Fibroblast of the aortic adventitia (primary cell): Measurements from ENCODE around the gene KISS1. TPM values are rescaled to one million over a fixed set of nuclear protein-coding genes. Genes with fewer than 3 reads are reported as not detected.

Source experiments
- DNase-seq: peaks from one replicate; pipeline ENCODE4 v3.0.0-alpha.2; 2010; ENCODE audit warnings: low read depth
- H3K4me3 ChIP-seq: 2 replicates; pipeline ENCODE4 v1.5.1; 2011; ENCODE audit warnings: low read depth, mild to moderate bottlenecking, control low read depth, low read length, moderate library complexity
- CTCF ChIP-seq: IDR thresholded peaks from 2 replicates; pipeline ENCODE4 v1.5.1; 2011; ENCODE audit warnings: mild to moderate bottlenecking, low read length, control low read depth, inconsistent platforms; ENCODE audit not compliant: insufficient read depth
- total RNA-seq: library from RNA; depleted of rRNA; stranded (reverse); fragments of >200 nt; gene quantifications from 2 replicates; pipeline ENCODE4 v1.2.3, GENCODE V29; 2012; ENCODE audit warnings: low replicate concordance

The KISS1 gene
- total RNA-seq, 1 donor, result not detected

- TF ChIP-seq CTCF, result no peak
- H3K4me3 ChIP-seq, result no peak overlapping the region
- no peak for DNase-seq
Observed at GRCh38 chr1:204211046-204211445, 14.8 kb upstream of the KISS1 start.

- TF ChIP-seq CTCF, result peak; percentile 92
- no peak overlapping the region for H3K4me3 ChIP-seq
- DNase-seq, result peak; percentile 23
Observed at GRCh38 chr1:204207136-204207616, 10.9 kb upstream of the KISS1 start.

- TF ChIP-seq CTCF, result peak; percentile 26
- no peak overlapping the region for H3K4me3 ChIP-seq
- DNase-seq, result peak; percentile 45
Observed at GRCh38 chr1:204206121-204206520, 9.8 kb upstream of the KISS1 start.

GRCh38 chr1:204205486-204205885 is 9.2 kb upstream of the KISS1 start:
- no peak for TF ChIP-seq CTCF
- DNase-seq, result no peak
- H3K4me3 ChIP-seq, result no peak overlapping the region

- TF ChIP-seq CTCF, result no peak
- no peak for DNase-seq
- no peak overlapping the region for H3K4me3 ChIP-seq
Observed at GRCh38 chr1:204204944-204205343, 8.7 kb upstream of the KISS1 start.

GRCh38 chr1:204203206-204203767 is 7.0 kb upstream of the KISS1 start:
- no peak for DNase-seq
- no peak for TF ChIP-seq CTCF
- H3K4me3 ChIP-seq, result no peak overlapping the region

- H3K4me3 ChIP-seq, result no peak overlapping the region
- TF ChIP-seq CTCF, result no peak
- no peak for DNase-seq
Observed at GRCh38 chr1:204202481-204202880, 6.2 kb upstream of the KISS1 start.
